HG03060 (cell line): ENCODE data around the gene LLPH.
"Not testable (repeated sequence)": the region's sequence is repeated elsewhere in the genome, so short reads cannot be mapped to it uniquely, and the experiment has no call there.

Experiments
- ATAC-seq: cut with Tn5 transposase; IDR thresholded peaks from one replicate; pipeline ENCODE4 v1.9.1; 2021; ENCODE audit warnings: low read depth, moderate number of reproducible peaks; ENCODE audit not compliant: unreplicated experiment

Gene LLPH

DNA sequence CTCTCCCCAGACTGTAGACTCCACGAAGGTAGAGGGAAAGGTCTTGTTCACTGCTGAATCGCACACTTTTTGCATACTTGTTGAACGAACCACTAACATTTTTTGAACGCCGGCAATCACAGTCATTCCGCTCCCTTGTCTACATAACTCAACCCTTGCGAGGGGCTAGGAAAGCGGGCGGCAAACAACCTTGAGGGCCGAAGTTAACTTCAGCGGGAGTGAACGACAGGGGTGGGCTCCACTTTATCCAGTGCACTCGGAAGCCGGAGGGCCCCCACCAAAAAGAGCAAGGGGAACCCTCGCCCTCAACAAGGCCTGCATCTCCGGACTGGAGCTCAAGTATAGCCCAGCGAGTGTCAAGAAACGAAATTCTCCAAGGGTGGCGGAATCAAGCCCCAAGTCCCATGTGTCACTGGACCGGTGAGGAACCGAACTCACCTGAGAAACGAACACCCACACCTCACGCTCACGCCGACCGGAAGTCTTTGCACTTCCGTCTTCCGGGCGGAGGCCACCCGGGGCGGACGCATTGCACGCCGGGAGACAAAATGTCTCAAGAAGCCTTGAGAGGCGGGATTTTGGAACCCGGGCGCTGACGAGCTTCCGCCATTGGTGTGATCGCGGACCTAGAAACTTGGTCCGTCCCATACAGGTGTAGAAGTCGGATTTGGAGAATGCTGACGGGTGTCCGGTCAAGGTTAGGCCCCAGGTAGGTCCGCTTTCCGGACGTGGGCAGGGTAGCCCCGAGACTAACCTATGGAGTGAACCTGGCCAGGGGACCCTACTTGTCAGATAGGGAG lies at the start of gene LLPH:
Gene LLPH, minus strand, starts transcription at position 484 of the 800 bp plus-strand sequence. CDS start 1,644 bp downstream, outside the sequence.
- peak; percentile 96 for ATAC-seq

DNA sequence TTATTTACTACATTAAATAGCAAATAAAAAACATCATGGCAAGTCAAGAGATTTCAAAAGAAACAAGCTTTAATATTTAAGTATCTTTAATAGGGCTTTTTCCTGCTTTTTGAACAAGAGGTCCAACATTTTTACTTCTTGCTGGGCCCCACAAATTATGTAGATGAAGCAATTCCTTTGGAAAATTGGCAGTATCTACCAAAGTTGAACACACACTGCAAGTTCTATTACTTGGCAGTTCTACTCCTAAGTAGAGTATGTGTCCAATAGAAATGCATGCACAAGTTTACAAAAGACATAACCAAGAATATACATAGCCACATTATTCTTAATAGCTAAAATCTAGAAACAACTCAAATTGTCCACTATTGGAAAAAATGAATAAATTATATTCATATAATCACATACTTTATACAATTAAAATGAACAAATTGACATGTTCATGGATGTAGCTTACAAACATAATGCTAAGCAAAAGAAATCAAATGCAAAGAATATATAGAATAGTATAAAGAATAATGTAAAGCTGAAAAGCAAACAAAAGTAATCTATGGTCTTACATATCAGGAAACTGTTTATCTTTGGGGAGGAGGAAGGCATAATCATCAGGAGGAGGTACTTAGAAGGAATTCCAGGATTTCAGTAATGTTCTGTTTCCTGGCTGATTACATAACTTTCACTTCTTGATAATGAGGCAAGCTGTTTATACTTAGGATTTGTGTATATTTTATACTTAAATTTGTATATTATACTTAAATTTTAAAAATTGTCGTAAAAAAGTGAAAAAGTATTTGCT lies 45.8 kb upstream of the LLPH start:
- ATAC-seq = no peak

DNA sequence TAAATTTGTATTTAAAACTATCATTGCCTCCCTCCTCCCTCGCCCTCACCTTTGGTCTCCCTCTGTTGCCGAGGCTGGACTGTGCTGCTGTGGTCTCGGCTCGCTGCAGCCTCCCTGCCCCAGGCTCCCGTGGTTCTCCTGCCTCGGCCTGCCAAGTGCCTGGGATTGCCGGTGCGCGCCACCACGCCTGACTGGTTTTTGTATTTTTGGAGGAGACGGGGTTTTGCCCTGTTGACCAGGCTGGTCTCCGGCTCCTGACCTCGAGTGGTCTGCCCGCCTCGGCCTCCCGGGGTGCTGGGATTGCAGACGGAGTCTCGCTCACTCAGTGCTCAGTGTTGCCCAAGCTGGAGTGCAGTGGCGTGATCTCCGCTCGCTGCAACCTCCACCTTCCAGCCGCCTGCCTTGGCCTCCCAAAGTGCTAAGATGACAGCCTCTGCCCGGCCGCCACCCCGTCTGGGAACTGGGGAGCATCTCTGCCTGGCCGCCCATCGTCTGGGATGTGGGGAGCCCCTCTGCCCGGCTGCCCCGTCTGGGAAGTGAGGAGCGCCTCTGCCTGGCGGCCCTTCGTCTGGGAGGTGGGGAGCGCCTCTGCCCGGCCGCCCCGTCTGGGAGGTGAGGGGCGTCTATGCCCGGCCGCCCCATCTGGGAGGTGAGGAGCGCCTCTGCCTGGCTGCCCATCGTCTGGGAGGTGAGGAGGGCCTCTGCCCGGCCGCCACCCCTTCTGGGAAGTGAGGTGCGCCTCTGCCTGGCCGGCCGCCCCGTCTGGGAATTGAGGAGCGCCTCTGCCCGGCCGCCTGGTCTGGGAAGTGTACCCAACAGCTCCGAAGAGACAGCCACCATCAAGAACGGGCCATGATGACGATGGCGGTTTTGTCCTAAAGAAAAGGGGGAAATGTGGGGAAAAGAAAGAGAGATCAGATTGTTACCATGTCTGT lies 44.1 kb upstream of the LLPH start:
- ATAC-seq = not testable (repeated sequence)

DNA sequence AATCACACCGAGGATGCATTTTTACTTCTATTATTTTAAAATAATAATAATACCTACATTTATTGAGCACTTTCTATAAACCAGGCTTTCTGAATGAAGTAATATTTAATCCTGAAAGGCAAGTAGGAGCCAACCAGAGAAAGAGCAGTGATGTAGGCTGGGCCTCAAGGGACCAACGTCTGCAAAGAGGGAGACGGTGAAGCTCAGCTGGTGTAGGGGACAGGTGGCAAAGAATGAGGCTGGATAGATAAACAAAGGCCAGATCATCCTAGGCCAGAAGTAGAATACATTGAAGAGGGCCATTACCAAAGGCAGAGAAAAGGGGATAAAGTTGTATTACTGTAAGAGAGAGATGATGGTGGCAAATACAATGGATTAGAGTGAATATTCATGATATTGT lies 40.1 kb upstream of the LLPH start:
- ATAC-seq = no peak

DNA sequence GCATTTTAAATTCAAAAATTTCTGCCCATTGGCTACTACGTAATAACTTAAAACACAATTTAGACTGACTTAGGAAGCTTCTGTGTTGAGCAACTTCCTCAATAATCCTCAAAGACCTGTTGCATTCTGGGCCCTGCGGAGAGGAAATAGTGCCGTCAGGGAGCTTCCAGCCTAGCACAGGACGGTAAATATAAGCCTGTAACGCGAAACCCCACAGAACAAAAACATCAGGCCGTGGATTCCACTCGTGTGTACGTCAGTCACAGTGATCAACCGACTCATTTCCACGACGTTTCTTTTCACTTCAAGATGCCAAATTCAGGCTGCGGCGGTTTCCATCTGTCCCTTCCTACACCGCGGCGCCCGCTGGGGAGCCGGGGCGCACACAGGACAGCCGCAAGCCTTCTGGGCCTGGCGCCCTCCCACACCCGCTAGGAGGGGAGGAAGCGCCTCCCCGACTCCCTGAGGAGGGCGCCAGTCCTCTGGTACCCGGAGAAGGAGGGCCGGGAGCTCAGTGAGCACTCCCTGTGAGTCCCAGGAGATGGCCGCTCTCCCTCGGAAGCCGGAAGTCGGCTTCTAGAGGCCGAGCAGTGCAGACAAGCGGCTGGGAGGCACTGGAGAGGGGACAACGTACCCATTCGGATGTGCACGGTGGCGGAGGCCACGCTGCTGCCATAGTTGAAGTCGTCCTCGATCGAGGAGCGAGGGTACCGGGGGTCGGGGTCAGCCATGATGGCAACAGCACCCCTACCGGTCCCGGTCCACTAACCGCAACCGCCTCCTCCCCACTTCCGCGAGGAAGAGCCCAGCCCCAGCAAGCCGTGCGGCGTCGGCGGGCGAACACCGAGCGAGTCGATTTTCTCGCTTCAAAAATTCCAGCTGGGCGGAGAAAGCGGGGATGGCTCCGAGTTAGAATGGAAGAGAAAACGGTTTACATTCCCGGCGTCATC lies 38.9 kb upstream of the LLPH start, which contains the start of gene TMBIM4:
Gene TMBIM4, minus strand, starts transcription at position 776 of the 950 bp plus-strand sequence. Its CDS starts 45 bp downstream, at position 731.
- peak; percentile 65 for ATAC-seq

DNA sequence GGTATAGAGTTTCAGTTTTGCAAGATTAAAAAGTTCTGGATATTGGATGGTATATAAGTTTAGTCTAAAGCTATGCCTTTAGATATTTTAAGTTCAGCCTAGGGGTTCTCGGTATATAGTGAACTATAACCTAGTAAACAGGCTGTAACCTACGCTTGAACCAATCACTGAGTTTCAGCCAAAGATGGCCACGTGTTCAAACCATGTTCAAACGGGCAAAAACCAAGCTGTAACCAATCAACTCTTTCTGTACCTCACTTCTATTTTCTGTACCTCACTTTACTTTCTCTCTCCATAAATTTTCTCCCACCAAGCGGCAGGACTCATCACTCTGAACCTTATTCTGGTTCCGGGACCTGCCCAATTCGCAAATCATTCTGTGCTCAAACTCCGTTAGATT lies 37.9 kb upstream of the LLPH start:
- ATAC-seq = no peak

DNA sequence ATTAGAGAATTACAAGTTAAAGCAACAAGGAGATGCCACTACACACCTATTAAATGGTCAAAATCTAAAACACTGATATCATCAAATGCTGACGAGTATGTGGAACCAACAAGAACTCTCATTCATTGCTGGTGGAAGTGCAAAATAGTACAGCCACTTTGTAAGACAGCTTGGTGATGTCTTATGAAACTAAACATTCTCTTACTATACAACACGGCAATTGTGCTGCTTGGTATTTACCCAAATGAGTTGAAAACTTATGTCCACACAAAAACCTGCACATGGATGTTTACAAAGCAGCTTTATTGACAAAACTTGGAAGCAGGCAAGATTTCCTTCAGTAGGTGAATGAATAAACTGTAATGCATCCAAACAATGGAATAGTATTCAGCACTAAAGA lies 36.0 kb upstream of the LLPH start:
- ATAC-seq = no peak

DNA sequence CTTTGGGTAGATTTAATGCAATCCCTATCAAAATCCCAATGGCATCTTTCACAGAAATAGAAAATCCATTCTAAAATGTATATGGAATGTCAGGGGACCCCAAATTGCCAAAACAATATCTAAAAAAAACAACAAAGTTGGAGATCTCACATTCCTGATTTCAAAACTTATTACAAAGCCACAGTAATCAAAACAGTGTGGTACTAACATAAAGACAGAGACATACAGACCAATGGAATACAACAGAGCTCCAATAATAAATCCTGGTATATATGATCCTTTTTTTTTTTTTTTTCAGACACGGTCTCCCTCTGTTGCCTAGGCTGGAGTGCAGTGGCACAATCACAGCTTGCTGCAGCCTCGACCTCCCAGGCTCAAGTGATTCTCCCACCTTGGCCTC lies 34.6 kb upstream of the LLPH start:
- ATAC-seq = no peak

DNA sequence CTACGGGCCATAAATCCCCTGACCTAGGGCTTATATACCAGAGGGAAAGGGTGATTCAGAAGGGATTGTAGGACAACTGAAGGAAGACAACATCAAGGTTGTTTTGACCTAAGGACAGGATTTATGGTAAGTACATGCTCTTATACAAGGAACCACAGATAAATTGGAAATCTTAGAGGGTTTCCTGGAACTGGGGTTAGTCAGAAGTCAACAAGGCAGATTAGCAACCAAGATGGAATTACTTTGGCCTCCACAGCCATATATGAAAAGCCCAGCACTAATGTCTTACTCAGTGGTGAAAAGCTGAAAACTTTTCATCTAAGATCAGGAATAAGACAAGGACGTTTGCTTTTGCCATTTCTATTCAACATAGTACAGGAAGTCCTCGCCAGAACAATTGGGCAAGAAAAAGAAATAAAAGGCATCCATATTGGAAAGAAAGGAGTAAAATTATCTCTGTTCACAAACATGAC lies 33.8 kb upstream of the LLPH start:
- no peak for ATAC-seq

DNA sequence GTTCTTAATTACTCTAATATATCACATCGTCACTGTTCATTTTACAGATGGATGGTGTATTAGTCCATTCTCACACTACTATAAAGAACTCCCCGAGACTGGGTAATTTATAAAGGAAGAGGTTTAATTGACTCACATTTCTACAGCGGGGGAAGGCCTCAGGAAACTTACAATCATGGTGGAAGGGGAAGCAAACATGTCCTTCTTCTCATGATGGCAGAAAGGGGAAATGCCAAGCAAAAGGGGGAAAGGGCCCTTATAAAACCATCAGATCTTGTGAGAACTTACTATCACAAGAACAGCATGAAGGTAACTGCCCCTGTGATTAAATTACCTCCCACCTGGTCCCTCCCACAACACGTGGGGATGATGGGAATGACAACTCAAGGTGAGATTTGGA lies 32.7 kb upstream of the LLPH start:
- ATAC-seq = no peak

DNA sequence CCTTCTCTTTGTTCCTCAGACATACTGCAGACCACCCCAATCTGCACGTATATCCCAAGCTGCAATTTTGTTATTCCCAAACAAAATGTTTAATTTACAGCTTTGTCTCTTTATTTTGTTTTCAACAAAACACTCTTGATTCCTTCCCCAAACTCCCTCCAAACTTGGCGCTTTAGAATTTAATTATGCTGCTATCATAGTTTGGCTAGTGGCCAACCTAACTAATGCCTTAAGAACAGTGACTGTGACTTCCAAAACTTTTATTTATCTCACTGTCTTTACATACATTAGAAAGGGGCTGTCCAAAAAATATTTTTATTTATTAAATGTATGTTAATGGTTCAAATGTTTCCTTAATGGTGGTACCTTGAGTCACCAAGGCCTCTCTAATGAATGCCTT lies 32.2 kb upstream of the LLPH start:
- ATAC-seq = no peak

DNA sequence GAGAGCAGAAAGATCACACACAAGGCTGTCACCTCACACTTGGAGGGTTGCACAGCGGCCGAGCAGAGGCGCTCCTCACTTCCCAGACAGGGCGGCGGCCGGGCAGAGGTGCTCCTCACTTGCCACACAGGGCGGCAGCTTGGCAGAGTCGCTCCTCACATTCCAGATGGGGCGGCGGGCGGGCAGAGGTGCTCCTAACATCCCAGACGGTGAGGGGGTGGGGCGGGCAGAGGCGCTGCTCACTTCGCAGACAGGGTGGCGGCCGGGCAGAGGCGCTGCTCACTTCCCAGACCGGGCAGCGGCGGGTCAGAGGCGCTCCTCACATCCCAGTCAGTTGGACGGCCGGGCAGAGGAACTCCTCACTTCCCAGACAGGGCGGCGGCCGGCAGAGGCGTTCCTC lies 30.2 kb upstream of the LLPH start:
- no peak for ATAC-seq

DNA sequence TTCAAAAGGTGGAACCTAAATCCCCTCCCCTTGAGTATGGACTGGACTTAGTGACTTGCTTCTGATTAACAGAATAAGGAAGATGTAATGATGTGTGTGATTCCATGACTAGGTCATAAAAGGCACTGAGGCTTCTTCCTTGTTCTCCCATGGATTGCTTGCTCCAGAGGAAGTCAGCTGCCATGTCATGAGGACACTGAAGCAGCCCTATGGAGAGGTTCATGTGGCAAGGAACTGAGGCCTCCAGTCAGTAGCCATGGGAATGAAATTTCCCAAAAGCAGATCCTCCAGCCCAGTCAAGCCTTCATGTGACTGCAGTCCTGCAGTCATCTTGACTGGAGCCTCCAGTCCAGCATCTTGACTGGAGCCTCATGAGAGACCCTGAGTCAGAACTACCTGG lies 28.6 kb upstream of the LLPH start:
- ATAC-seq = no peak

DNA sequence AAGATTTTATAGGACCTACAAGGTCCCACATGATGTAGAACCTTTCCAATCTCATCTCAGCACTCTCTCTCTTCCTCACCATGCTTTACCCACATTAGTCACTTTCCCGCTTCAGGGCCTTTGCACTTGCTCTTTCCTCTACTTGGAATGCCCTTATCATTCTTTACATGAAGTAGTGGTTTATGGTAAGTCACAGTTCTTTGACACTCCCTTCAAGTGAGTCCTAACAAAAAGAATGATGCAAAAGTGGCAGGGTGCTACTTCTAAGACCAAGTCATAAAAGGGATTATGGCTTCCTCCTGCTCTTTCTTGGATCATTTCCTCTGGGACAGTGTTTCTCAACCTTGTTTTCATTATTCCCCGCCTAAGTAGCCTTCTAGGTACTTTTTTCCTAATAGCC lies 26.1 kb upstream of the LLPH start:
- ATAC-seq = no peak

DNA sequence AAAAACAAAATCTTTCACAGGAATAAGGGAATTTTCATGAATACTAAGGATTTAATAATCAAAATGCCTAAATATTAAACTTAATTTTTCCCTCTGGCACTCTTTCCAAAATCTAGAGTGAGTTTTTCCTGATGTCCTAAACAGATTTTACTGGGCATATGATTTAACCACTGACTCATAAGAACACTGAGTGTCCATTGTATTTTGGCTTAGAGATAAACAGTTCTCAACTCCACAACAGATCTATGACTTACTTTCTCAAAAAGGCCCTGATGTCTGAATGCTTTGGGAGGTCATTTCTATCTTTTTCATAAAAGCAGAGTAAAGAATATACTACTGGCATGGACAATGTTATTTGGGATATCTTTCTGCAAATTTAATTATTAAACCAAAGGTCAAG lies 24.2 kb upstream of the LLPH start:
- ATAC-seq = no peak

DNA sequence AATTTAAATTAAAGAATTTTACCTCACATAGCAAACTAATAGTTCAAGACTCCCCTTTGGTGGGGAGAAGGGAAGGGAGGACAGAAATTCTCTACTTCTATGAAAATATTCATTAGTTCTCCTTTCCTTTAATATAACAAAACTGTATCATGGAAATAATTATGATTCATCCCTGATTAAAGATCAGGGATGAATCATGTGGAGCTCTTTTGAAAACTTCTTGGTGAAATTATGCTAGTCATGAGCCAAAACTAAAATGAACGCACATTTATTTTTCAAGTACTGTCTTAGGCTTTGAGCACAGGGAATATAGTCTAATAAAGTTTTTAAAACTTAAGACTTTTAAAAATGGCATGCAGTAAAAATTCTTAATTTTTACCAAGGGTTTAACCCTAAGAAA lies 22.2 kb upstream of the LLPH start:
- ATAC-seq = no peak

DNA sequence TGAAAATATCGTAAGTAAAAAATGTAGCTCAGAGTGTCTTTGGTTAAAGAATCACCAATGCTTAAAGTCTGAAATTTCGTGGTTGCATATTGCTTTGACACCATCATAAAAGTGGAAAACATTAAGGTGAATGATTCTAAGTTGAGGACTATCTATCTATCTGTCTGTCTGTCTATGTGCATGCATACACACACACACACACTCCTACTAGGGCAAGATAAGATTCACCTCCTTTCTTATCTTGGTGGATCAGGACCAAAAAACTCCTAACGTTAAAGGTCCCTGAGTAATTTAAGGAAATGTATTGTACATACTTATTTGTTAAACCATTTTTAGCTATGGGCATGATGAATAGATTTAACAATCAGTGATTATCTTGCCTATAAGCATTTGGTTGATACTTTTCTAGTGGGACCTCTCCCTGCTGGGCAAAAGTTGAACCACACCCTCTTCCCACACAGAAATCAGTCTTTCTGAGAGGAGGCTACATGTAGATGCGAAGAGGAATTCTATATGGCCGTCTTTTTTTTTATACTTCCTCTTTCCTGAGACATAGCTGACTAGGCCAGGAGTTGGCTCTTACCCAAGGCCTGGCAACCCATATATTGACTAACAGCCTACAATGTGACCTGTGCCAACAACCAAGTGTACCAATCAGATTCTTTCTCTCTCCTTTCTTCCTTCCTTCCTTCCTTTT lies 19.3 kb upstream of the LLPH start:
- no peak for ATAC-seq

DNA sequence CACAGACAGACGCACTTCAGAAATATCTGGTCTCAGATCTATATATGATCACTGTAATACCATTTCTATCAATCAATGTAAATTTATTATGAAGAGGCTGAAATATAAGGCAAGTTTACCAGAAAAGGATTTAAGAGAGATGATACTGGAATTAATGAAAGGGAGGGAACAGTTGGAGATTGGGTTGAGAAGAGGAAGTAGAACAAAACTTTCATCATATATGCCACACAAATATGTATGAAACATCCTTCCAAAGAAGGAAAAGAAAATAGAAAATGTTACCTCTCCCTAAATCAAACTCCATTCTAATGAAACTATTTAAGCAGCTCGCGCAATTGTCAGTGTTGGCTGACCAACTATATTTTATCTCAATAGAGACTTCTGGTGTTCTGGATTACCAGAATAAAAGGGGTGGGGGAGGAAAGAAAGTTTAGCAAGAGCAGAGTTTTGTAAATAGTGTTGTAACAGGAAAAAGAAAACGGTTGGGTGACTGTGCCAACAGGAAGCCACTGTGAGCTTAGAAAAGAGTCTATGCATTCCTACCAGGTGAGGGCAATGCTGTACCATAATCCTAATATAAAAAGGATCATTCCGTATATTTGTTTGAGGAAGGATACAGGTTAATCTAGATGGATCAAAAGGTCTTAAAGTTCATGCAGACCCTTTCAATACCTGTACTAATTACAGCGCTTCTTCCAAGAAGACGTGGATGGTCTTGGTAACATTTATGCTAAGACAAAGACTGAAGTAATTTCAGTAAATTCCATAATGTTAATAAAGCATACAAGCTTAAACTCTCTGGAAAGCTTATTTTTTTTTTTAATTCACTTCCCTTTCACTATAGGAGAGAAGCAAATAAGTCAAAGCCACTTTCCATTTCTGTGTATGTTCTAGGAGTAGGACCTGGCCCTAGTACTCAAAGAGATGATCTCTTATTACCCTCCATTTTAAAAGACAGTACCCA lies 14.5 kb upstream of the LLPH start:
- ATAC-seq = no peak
